Spleen (tissue), 7 donors: Measurements from ENCODE around the gene UGT3A1.

ENCODE experiments used
- CTCF ChIP-seq, 11 experiments: fragments of 200-600 bp in 7 of 11; fragments of 450-650 bp in 4 of 11; sonication (generic) in 4 of 11; IDR thresholded peaks in 8 of 11; conservative IDR thresholded peaks in 3 of 11; 1 replicate in 7 of 11; 2 replicates in 4 of 11; pipeline versions ENCODE4 v1.4.0 to v1.8.0; 2016 to 2021; ENCODE audit warnings: antibody characterized with exemption in 11 of 11, inconsistent platforms in 4 of 11, mild to moderate bottlenecking in 1 of 11
- POLR2AphosphoS5 ChIP-seq, 3 donors: sonication (generic); formaldehyde crosslinking; IDR thresholded peaks; one replicate each; pipeline ENCODE4 v1.5.1; 2017; ENCODE audit warnings: antibody characterized with exemption in 3 of 3
- donor health status: DM: no; HTN: no; CAD: no; lungs with moderate emphysema.
- donor health status: DM: no; HTN: no; CAD: no.
- donor health status: DM: no; HTN: no; CAD: no.

DNA sequence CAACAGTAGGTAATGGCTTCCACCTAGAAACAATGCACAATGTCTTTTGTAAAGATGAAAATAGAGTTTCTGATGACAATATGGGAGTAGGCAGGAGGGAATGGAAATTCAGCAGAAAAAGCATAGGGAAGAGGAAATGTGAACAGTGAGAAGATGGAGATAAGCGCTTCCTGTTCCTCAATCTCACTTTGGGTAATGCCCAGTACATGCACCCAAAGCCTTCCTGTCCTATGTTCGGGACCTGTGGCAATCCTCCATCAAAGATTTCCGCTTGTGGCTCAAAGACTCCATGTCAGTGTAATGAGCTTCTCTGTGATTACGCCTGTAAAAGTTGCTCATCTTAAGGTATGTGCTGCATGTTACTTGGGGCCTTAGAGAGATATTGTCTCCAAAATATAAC lies 2.7 kb downstream of the UGT3A1 start:
- TF ChIP-seq POLR2AphosphoS5 (IDR thresholded peaks at IDR 0.05) (no peak), CTCF (IDR thresholded peaks at IDR 0.05 in 8 of 11, conservative IDR thresholded peaks at IDR 0.05 in 3 of 11) (no peak)
